HTERT RPE-1 (cell line): ENCODE measurements around the gene PLXNA4.

ENCODE experiments used
- in situ Hi-C: fragments of 300-500 bp; cut with MboI; formaldehyde crosslinking; loops from 4 replicates; pipeline ENCODE4 v1.14.3; 2020; ENCODE audit warnings: low sequenced_read_pairs

The PLXNA4 gene

GRCh38 chr7:132161533-132161915 is 414.7 kb downstream of the PLXNA4 start:
- in situ Hi-C loops: no loop called here

- in situ Hi-C loops: no loop called here
Observed at GRCh38 chr7:132160611-132161532, 415.4 kb downstream of the PLXNA4 start.

- in situ Hi-C loops: no loop called here
Observed at GRCh38 chr7:132158841-132159240, 417.4 kb downstream of the PLXNA4 start.

GRCh38 chr7:132158166-132158565 is 418.1 kb downstream of the PLXNA4 start:
- in situ Hi-C loops: no loop called here

GRCh38 chr7:132155715-132156114 is 420.6 kb downstream of the PLXNA4 start:
- in situ Hi-C loops: no loop called here

- in situ Hi-C loops: no loop called here
Observed at GRCh38 chr7:132154695-132155471, 421.4 kb downstream of the PLXNA4 start.

- in situ Hi-C loops: no loop called here
Observed at GRCh38 chr7:132154248-132154647, 422.0 kb downstream of the PLXNA4 start.

GRCh38 chr7:132152131-132152889 is 424.0 kb downstream of the PLXNA4 start:
- in situ Hi-C loops: no loop called here

- in situ Hi-C loops: no loop called here
Observed at GRCh38 chr7:132150711-132151110, 425.6 kb downstream of the PLXNA4 start.

GRCh38 chr7:132149436-132150304 is 426.6 kb downstream of the PLXNA4 start:
- in situ Hi-C loops: no loop called here

- in situ Hi-C loops: no loop called here
Observed at GRCh38 chr7:132148876-132149275, 427.4 kb downstream of the PLXNA4 start.

GRCh38 chr7:132145466-132145865 is 430.8 kb downstream of the PLXNA4 start:
- in situ Hi-C loops: no loop called here

- in situ Hi-C loops: no loop called here
Observed at GRCh38 chr7:132145063-132145462, 431.2 kb downstream of the PLXNA4 start.

- in situ Hi-C loops: no loop called here
Observed at GRCh38 chr7:132142006-132142405, 434.3 kb downstream of the PLXNA4 start.

GRCh38 chr7:132141109-132141508 is 435.2 kb downstream of the PLXNA4 start:
- in situ Hi-C loops: no loop called here

- in situ Hi-C loops: no loop called here
Observed at GRCh38 chr7:132140341-132140740, 435.9 kb downstream of the PLXNA4 start.

GRCh38 chr7:132138817-132139216 is 437.5 kb downstream of the PLXNA4 start:
- in situ Hi-C loops: no loop called here

GRCh38 chr7:132137681-132138080 is 438.6 kb downstream of the PLXNA4 start:
- in situ Hi-C loops: no loop called here

- in situ Hi-C loops: no loop called here
Observed at GRCh38 chr7:132135746-132136385, 440.4 kb downstream of the PLXNA4 start.
